GM21786 (cell line): ENCODE measurements around the gene FAM219A.
"Not testable (repeated sequence)": the region's sequence is repeated elsewhere in the genome, so short reads cannot be mapped to it uniquely, and the experiment has no call there.

Experiments used
- ATAC-seq: cut with Tn5 transposase; IDR thresholded peaks from one replicate; pipeline ENCODE4 v1.9.1; 2021; ENCODE audit not compliant: unreplicated experiment

The FAM219A gene

DNA sequence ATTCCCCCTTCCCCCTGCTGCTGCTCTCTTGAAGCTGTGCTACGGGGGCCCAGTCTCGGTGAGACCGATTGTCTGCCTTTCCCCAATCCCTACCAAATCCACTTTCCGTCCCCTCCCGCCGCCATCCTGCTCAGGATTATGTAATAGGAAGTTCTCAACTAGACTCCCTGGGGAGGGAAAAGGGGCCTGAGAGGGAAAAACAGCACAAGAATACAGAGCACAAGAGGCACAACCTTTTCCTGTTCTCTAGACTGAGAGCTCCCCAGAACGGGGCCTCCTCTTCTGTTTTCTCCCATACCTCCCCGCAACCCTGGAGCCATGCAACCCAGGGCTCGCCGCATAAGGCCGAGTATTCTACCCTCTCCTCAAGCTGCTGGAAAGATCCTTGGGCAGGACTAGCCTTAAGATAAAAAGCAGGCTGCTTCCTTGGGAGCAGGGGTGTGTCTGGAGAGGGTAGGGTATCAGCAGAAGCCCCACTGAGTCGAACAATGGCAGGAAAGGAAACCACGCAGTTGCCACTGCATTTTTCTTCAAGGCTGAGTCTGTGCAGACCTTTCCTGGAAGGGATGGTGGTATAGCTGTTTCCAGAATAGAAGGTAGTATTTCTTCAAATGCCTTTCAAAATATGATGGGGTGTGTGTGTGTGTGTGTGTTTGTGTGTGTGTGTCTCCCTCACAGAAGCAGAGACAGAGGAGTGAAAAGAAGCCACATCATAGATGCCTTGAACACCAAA, 94.6 kb downstream of the FAM219A start:
- no peak for ATAC-seq

GRCh38 chr9:34362614-34363214, 95.7 kb downstream of the FAM219A start:
- no peak for ATAC-seq

- not testable (repeated sequence) for ATAC-seq
Observed at GRCh38 chr9:34352957-34353356, 105.4 kb downstream of the FAM219A start.

GRCh38 chr9:34352122-34352652, 106.2 kb downstream of the FAM219A start:
- not testable (repeated sequence) for ATAC-seq

DNA sequence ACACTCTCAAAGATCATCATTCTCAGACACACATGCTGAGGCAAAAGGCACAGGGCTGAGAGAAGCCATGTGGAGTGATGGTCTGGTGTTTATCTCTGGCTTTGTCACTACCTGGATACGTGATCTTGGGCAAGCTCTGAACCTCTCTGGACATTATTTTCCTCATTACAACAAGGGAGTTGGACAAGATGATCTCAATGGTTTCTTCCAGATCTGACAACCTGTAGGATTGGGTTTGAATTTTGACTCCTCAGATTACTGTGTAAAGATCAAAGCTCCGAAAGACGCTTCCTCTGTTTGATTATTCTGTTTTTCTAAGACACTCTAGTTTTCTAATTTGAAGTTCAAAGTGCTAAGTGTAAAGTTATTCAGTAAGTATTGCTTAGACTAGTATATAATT, 109.0 kb downstream of the FAM219A start:
- ATAC-seq = no peak
